K562 (cell line): Measurements from ENCODE around the gene SPATA2L.
"Not testable (repeated sequence)": the region's sequence is repeated elsewhere in the genome, so short reads cannot be mapped to it uniquely, and the experiment has no call there.

Experiments used
- CBFB ChIP-seq: sonication (generic); formaldehyde crosslinking; IDR thresholded peaks from 2 replicates; pipeline ENCODE4 v1.4.0; 2020; ENCODE audit warnings: mild to moderate bottlenecking, missing genetic modification reagents
- POLR2A ChIP-seq: fragments of 450-650 bp; conservative IDR thresholded peaks from 2 replicates; pipeline ENCODE4 v1.6.1; 2016
- SIRT6 ChIP-seq: IDR thresholded peaks from one replicate; pipeline ENCODE4 v1.6.1; 2012; ENCODE audit warnings: low read depth, mild to moderate bottlenecking, control low read depth, inconsistent platforms, low read length, moderate library complexity
- SMAD1 ChIP-seq: fragments of 150-350 bp; IDR thresholded peaks from 2 replicates; pipeline ENCODE4 v1.6.1; 2014; ENCODE audit warnings: low read length, low read depth; ENCODE audit not compliant: partially characterized antibody
- ZNF551 ChIP-seq: fragments of 250-450 bp; sonication (Bioruptor Pico); IDR thresholded peaks from 2 replicates; pipeline ENCODE4 v1.5.0; 2021; ENCODE audit warnings: mild to moderate bottlenecking, moderate library complexity
- TF ChIP-seq, protein P1 (sequence below): sonication (generic); formaldehyde crosslinking; IDR thresholded peaks from 2 replicates; pipeline ENCODE4 v1.4.0; 2020; ENCODE audit warnings: mild to moderate bottlenecking, missing genetic modification reagents

DNA sequence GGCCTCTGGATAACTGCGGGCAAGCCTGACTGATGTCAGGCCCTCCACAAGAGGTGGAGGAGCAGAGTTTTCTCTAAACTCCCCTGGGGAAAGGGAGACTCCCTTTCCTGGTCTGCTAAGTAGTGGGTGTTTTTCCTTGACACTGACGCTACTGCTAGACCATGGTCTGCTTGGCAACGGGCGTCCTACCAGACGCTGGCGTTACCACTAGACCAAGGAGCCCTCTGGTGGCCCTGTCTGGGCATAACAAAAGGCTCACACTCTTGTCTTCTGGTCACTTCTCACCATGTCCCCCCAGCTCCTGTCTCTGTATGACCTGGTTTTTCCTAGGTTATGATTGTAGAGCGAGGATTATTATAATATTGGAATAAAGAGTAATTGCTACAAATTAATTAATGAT, 34.5 kb downstream of the SPATA2L start:
- not testable (repeated sequence) for TF ChIP-seq CBFB (CRISPR knock-in tag); SIRT6; POLR2A; ZNF551 (CRISPR knock-in tag); SMAD1
- TF ChIP-seq, protein P1, sequence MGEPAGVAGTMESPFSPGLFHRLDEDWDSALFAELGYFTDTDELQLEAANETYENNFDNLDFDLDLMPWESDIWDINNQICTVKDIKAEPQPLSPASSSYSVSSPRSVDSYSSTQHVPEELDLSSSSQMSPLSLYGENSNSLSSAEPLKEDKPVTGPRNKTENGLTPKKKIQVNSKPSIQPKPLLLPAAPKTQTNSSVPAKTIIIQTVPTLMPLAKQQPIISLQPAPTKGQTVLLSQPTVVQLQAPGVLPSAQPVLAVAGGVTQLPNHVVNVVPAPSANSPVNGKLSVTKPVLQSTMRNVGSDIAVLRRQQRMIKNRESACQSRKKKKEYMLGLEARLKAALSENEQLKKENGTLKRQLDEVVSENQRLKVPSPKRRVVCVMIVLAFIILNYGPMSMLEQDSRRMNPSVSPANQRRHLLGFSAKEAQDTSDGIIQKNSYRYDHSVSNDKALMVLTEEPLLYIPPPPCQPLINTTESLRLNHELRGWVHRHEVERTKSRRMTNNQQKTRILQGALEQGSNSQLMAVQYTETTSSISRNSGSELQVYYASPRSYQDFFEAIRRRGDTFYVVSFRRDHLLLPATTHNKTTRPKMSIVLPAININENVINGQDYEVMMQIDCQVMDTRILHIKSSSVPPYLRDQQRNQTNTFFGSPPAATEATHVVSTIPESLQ (CRISPR knock-in tag): not testable (repeated sequence)
